K562 (cell line): ENCODE data around the gene DVL3. TPM values are rescaled to one million over a fixed set of nuclear protein-coding genes. Genes with fewer than 3 reads are reported as not detected.

Source experiments
- CSDE1 ChIP-seq, 2 experiments: fragments of 450-650 bp; IDR thresholded peaks; 2 replicates each; pipeline ENCODE4 v1.6.1; 2016; ENCODE audit warnings: mild to moderate bottlenecking in 1 of 2
- CTCF ChIP-seq, 3 experiments: IDR thresholded peaks in 2 of 3; conservative IDR thresholded peaks in 1 of 3; 2 replicates each; pipeline ENCODE4 v1.5.1; 2011 to 2012; ENCODE audit warnings: low read length in 3 of 3, mild to moderate bottlenecking in 3 of 3, control low read depth in 2 of 3, improper control_type of control experiment in 1 of 3, inconsistent platforms in 1 of 3, low read depth in 1 of 3, mixed read lengths in 1 of 3, moderate library complexity in 1 of 3; ENCODE audit not compliant: insufficient read depth in 2 of 3
- FOXA3 ChIP-seq, 2 experiments: fragments of 450-650 bp in 1 of 2; sonication (generic) in 1 of 2; formaldehyde crosslinking; IDR thresholded peaks in 1 of 2; conservative IDR thresholded peaks in 1 of 2; 2 replicates each; pipeline versions ENCODE4 v1.4.0 to v1.8.0; 2020 to 2022; ENCODE audit warnings: mild to moderate bottlenecking in 2 of 2, missing genetic modification reagents in 1 of 2
- HNRNPL ChIP-seq: fragments of 200-400 bp; formaldehyde crosslinking; IDR thresholded peaks from 2 replicates; pipeline ENCODE4 v1.6.1; 2017; ENCODE audit warnings: low read depth, mild to moderate bottlenecking, low read length
- HOMEZ ChIP-seq: fragments of 250-450 bp; sonication (Bioruptor Pico); IDR thresholded peaks from 2 replicates; pipeline ENCODE4 v1.4.0; 2020; ENCODE audit warnings: mild to moderate bottlenecking, moderate library complexity
- KDM4B ChIP-seq, 2 experiments: fragments of 450-650 bp in 1 of 2; sonication (generic) in 1 of 2; IDR thresholded peaks; 2 replicates each; pipeline ENCODE4 v1.6.1; 2016 to 2017; ENCODE audit warnings: borderline replicate concordance in 2 of 2, antibody characterized with exemption in 1 of 2, low read depth in 1 of 2, mild to moderate bottlenecking in 1 of 2
- NFATC3 ChIP-seq: fragments of 450-650 bp; IDR thresholded peaks from 2 replicates; pipeline ENCODE4 v1.6.1; 2017; ENCODE audit warnings: mild to moderate bottlenecking
- NR2F6 ChIP-seq: fragments of 450-650 bp; formaldehyde crosslinking; IDR thresholded peaks from 2 replicates; pipeline ENCODE4 v1.4.0; 2020; ENCODE audit warnings: mild to moderate bottlenecking
- RBBP5 ChIP-seq: fragments of 200-600 bp; sonication (generic); IDR thresholded peaks from 2 replicates; pipeline ENCODE4 v1.6.1; 2012; ENCODE audit warnings: borderline replicate concordance, mild to moderate bottlenecking, low read length, control low read depth, inconsistent platforms; ENCODE audit not compliant: insufficient read depth, poor library complexity, severe bottlenecking
- RBM17 ChIP-seq: fragments of 200-400 bp; formaldehyde crosslinking; IDR thresholded peaks from 2 replicates; pipeline ENCODE4 v1.6.1; 2017; ENCODE audit warnings: low read depth, mild to moderate bottlenecking, low read length, borderline replicate concordance
- RHOXF2B ChIP-seq: fragments of 250-450 bp; sonication (Bioruptor Pico); conservative IDR thresholded peaks from 2 replicates; pipeline ENCODE4 v1.5.1; 2021
- SAFB2 ChIP-seq: fragments of 200-400 bp; formaldehyde crosslinking; IDR thresholded peaks from 2 replicates; pipeline ENCODE4 v1.6.1; 2018; ENCODE audit warnings: borderline replicate concordance, low read length, low read depth, moderate library complexity; ENCODE audit not compliant: severe bottlenecking
- TRIM28 ChIP-seq: fragments of 450-650 bp; IDR thresholded peaks from 2 replicates; pipeline ENCODE4 v1.6.1; 2017
- ZC3H8 ChIP-seq: fragments of 450-650 bp; IDR thresholded peaks from 2 replicates; pipeline ENCODE4 v1.6.1; 2017
- ZHX1 ChIP-seq: fragments of 150-350 bp; conservative IDR thresholded peaks from 2 replicates; pipeline ENCODE4 v1.6.1; 2014; ENCODE audit warnings: low read length
- ZNF507 ChIP-seq: conservative IDR thresholded peaks from 2 replicates; pipeline ENCODE4 v1.6.1; 2017; ENCODE audit warnings: missing genetic modification characterization, missing compliant biosample characterization
- ZNF644 ChIP-seq: fragments of 200-800 bp; sonication (Bioruptor generic); IDR thresholded peaks from 2 replicates; pipeline ENCODE4 v1.6.1; 2016; ENCODE audit warnings: low read depth, missing genetic modification characterization, missing compliant biosample characterization
- ZNF766 ChIP-seq: fragments of 200-800 bp; sonication (Bioruptor generic); conservative IDR thresholded peaks from 2 replicates; pipeline ENCODE4 v1.6.1; 2016; ENCODE audit warnings: missing genetic modification characterization, missing compliant biosample characterization
- polyA plus RNA-seq, 8 experiments: library from polyadenylated mRNA; depleted of rRNA in 4 of 8; stranded (reverse) in 5 of 8; unstranded in 3 of 8; fragments of >200 nt; fragmentation: Nextera tagmentation in 2 of 8; fragmentation: Illumina TruSeq in 1 of 8; extraction: Ambion mirVana in 2 of 8; extraction: Trizol in 1 of 8; gene quantifications; 2 replicates each; pipeline versions ENCODE4 v1.2.1 to v1.2.3, GENCODE V29; 2011 to 2014; ENCODE audit warnings: inconsistent platforms in 1 of 8, missing spikeins in 1 of 8
- total RNA-seq, 7 experiments: library from RNA; depleted of rRNA in 6 of 7; stranded (reverse); fragments of >200 nt in 6 of 7; fragmentation: Illumina TruSeq in 2 of 7; extraction: Trizol in 2 of 7; gene quantifications; 2 replicates each; pipeline versions ENCODE4 v1.2.1 to v1.2.3, GENCODE V29; 2011 to 2021; ENCODE audit warnings: low replicate concordance in 1 of 7

Gene DVL3
- total and polyA plus RNA-seq, 9 of the 15 experiments (the other 6 are each of a cell fraction or from before 2014, with no cell fraction given): 3.1 to 57.9 (median 20.1) TPM

- TF ChIP-seq CTCF (IDR thresholded peaks at IDR 0.05 in 2 of 3, conservative IDR thresholded peaks at IDR 0.05 in 1 of 3; ENCODE audit: insufficient read depth in 2 of 3, low read depth in 1 of 3, low read length in 3 of 3) (0 out of 6 replicates have a peak, but pooled peaks of 1 of the 3 experiments have one; percentile 0), HOMEZ (CRISPR knock-in tag) (no peak), RBBP5 (no peak), FOXA3 (CRISPR knock-in tag; conservative IDR thresholded peaks at IDR 0.05 in 1 of 2, IDR thresholded peaks at IDR 0.05 in 1 of 2) (no peak), KDM4B (IDR thresholded peaks at IDR 0.05; ENCODE audit: borderline replicate concordance in 2 of 2, low read depth in 1 of 2) (no peak; a peak in 1 of 4 replicates), NFATC3 (no peak), RHOXF2B (CRISPR knock-in tag) (no peak), ZHX1 (no peak), ZNF507 (no peak), HNRNPL (no peak; the same call in 1 of the 2 replicates), RBM17 (no peak), NR2F6 (CRISPR knock-in tag) (no peak), SAFB2 (no peak), CSDE1 (IDR thresholded peaks at IDR 0.05) (no peak), ZC3H8 (no peak), TRIM28 (no peak), ZNF644 (no peak), ZNF766 (CRISPR knock-in tag) (peak; percentile 92; the same call in 1 of the 2 replicates)
Measured at GRCh38 chr3:184185461-184186183, 30.4 kb downstream of the DVL3 start (continued).
